ENCODE results near the gene IL1B. TPM values are rescaled to one million over a fixed set of nuclear protein-coding genes. Genes with fewer than 3 reads are reported as not detected.
"Not testable (repeated sequence)": the region's sequence is repeated elsewhere in the genome, so short reads cannot be mapped to it uniquely, and the experiment has no call there.

Gene IL1B
- total RNA-seq, 1 donor from 2014 or later: 0.33 TPM

GRCh38 chr2:112870841-112871835 is 34.6 kb upstream of the IL1B start:
- Mint-ChIP-seq H3K4me3 (no peak overlapping the region), H3K4me1 (peaks cover 6% of the 10 kb centered on the region), H3K9me3 (peaks cover 3% of the 10 kb centered on the region), H3K27me3 (peaks cover 40% of the 10 kb centered on the region), H3K36me3 (ENCODE audit: low read depth) (no peaks in the 10 kb centered on the region), H3K27ac (no peak overlapping the region)
- intact Hi-C loops (cut with micrococcal nuclease): no loop called here
- DNase-seq: peak; percentile 32

- intact Hi-C loops (cut with micrococcal nuclease): loop anchor here (5.0 kb wide), 1 partner anchor 47 kb away; no protein-coding TSS in a partner anchor
- peaks cover 6% of the 10 kb centered on the region for H3K4me1 Mint-ChIP-seq
- H3K36me3 Mint-ChIP-seq (ENCODE audit: low read depth): no peaks in the 10 kb centered on the region
- no peak for DNase-seq
- H3K4me3 Mint-ChIP-seq: no peak overlapping the region
- H3K9me3 Mint-ChIP-seq: peaks cover 13% of the 10 kb centered on the region
- H3K27me3 Mint-ChIP-seq: peaks cover 45% of the 10 kb centered on the region
- H3K27ac Mint-ChIP-seq: no peak overlapping the region
These were observed 32.8 kb upstream of the IL1B start for GRCh38 chr2:112869258-112869842.

- Mint-ChIP-seq H3K27ac (no peak overlapping the region), H3K36me3 (ENCODE audit: low read depth) (no peaks in the 10 kb centered on the region), H3K4me3 (no peak overlapping the region), H3K4me1 (peaks cover 6% of the 10 kb centered on the region), H3K9me3 (peaks cover 13% of the 10 kb centered on the region), H3K27me3 (peaks cover 38% of the 10 kb centered on the region)
- no peak for DNase-seq
- intact Hi-C loops (cut with micrococcal nuclease): loop anchor here (5.0 kb wide), 1 partner anchor 46 kb away; no protein-coding TSS in a partner anchor
These were observed 31.4 kb upstream of the IL1B start for GRCh38 chr2:112867701-112868631.

GRCh38 chr2:112866128-112866835 is 29.7 kb upstream of the IL1B start:
- DNase-seq: no peak
- no peaks in the 10 kb centered on the region for H3K36me3 Mint-ChIP-seq (ENCODE audit: low read depth)
- peaks cover 6% of the 10 kb centered on the region for H3K4me1 Mint-ChIP-seq
- H3K27ac Mint-ChIP-seq: no peak overlapping the region
- peaks cover 19% of the 10 kb centered on the region for H3K9me3 Mint-ChIP-seq
- intact Hi-C loops (cut with micrococcal nuclease): loop anchor here (5.0 kb wide), 1 partner anchor 44 kb away; no protein-coding TSS in a partner anchor
- peaks cover 25% of the 10 kb centered on the region for H3K27me3 Mint-ChIP-seq
- H3K4me3 Mint-ChIP-seq: no peak overlapping the region

GRCh38 chr2:112864072-112864471 is 27.5 kb upstream of the IL1B start:
- Mint-ChIP-seq H3K4me1 (peaks cover 1% of the 10 kb centered on the region), H3K36me3 (ENCODE audit: low read depth) (peaks cover 1% of the 10 kb centered on the region), H3K4me3 (no peak overlapping the region), H3K27ac (no peak overlapping the region), H3K9me3 (peaks cover 21% of the 10 kb centered on the region), H3K27me3 (peaks cover 15% of the 10 kb centered on the region)
- no peak for DNase-seq
- intact Hi-C loops (cut with micrococcal nuclease): no loop called here

DNA sequence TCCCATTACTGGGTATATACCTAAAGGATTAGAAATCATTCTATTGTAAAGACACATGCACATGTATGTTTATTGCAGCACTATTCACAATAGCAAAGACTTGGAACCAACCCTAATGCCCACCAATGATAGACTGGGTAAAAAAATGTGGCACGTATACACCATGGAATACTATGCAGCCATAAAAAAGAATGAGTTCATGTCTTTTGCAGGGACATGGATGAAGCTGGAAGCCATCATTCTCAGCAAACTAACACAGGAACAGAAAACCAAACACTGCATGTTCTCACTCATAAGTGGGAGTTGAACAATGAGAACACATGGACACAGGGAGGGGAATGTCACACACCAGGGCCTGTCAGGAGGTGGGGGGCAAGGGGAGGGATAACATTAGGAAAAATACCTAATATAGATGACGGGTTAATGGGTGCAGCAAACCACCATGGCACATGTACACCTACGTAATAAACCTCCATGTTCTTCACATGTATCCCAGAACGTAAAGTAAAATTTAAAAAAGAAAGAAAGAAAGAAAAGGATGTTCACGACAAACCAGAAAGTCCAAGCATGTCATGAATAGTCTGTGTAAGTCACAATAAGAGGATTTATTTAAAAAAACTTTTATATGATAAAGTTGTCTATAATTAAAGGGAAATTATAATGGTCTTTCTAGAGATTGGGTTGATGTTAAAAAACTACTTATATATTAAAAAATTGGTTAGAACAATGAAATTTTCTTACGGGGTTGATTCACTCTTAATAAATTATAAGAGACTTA is 23.0 kb upstream of the IL1B start:
- H3K4me1 Mint-ChIP-seq: not testable (repeated sequence)

GRCh38 chr2:112850588-112850987 is 14.0 kb upstream of the IL1B start:
- Mint-ChIP-seq H3K4me3 (no peak overlapping the region), H3K27me3 (peaks cover 30% of the 10 kb centered on the region), H3K4me1 (no peaks in the 10 kb centered on the region)

More for the DNA sequence above, 23.0 kb upstream of the IL1B start:
- H3K27ac Mint-ChIP-seq; DNase-seq; H3K4me3 Mint-ChIP-seq; intact Hi-C loops (cut with micrococcal nuclease); H3K36me3 Mint-ChIP-seq (ENCODE audit: low read depth); H3K27me3 Mint-ChIP-seq: not testable (repeated sequence)
- peaks cover 22% of the 10 kb centered on the region for H3K9me3 Mint-ChIP-seq

DNA sequence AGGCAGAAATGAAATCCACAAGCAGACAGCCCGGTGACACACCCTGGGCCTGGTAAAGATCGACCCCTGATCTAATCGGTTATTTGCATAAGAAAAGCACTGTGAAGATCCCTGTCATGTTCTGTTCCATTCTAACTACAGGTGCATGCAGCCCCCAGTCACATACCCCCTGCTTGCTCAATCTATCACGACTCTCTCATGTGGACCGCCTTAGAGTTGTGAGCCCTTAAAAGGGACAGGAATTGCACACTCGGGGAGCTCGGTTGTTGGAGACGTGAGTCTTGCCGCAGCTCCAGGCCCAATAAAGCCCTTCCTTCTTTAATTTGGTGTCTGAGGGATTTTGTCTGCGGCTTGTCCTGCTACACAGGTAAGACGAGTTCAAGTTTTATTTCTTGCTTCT is 13.4 kb upstream of the IL1B start:
- Mint-ChIP-seq H3K27me3 (peaks cover 30% of the 10 kb centered on the region), H3K36me3 (ENCODE audit: low read depth) (no peaks in the 10 kb centered on the region), H3K27ac (no peak overlapping the region), H3K4me3 (no peak overlapping the region), H3K9me3 (no peaks in the 10 kb centered on the region), H3K4me1 (no peaks in the 10 kb centered on the region)
- intact Hi-C loops (cut with micrococcal nuclease): no loop called here
- no peak for DNase-seq

More at GRCh38 chr2:112850588-112850987, 14.0 kb upstream of the IL1B start:
- DNase-seq: no peak
- H3K36me3 Mint-ChIP-seq (ENCODE audit: low read depth): no peaks in the 10 kb centered on the region
- intact Hi-C loops (cut with micrococcal nuclease): no loop called here
- no peak overlapping the region for H3K27ac Mint-ChIP-seq
- no peaks in the 10 kb centered on the region for H3K9me3 Mint-ChIP-seq

DNA sequence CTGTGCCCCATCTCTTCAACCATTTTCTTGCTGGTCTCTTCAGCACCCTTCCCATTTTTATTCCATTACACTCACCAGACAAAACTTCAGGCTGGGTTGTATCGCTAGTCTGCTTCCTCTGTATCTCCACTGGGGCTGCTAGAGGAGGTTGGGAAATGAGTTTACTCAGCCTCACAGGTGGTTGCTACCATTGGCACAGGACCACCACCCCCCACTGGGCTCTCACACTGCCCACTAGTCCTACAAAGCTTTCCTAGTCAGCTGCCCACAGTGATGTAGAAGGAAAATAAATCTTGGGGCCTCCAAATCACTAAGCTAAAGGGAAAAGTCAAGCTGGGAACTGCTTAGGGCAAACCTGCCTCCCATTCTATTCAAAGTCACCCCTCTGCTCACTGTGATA is 12.3 kb upstream of the IL1B start:
- H3K36me3 Mint-ChIP-seq (ENCODE audit: low read depth): no peaks in the 10 kb centered on the region
- H3K4me1 Mint-ChIP-seq: no peaks in the 10 kb centered on the region
- intact Hi-C loops (cut with micrococcal nuclease): no loop called here
- H3K9me3 Mint-ChIP-seq: no peaks in the 10 kb centered on the region
- H3K4me3 Mint-ChIP-seq: no peak overlapping the region
- H3K27me3 Mint-ChIP-seq: peaks cover 31% of the 10 kb centered on the region
- DNase-seq: no peak
- no peak overlapping the region for H3K27ac Mint-ChIP-seq

DNA sequence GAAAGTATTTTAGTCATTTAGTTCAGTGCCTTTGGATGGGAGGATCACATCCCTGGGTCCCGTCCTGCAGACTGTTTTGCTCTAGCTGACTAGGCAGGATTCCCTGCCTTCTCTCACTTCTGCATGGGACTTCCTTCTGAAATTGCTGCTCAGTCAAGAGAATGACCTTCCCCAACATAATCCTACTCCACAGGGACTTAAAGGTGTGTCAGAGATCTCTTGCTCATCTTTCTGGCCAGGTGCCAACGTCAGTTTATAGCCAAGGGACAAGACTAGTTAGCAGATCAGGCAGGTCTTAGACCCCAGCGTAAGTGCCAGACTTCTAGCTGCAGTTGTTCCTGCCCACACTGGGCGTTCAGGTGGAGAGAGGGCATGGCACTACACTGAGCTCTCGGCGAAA is 9.5 kb upstream of the IL1B start:
- no peaks in the 10 kb centered on the region for H3K4me1 Mint-ChIP-seq
- no peak overlapping the region for H3K4me3 Mint-ChIP-seq
- intact Hi-C loops (cut with micrococcal nuclease): no loop called here
- H3K27me3 Mint-ChIP-seq: peaks cover 44% of the 10 kb centered on the region
- no peak for DNase-seq
- no peaks in the 10 kb centered on the region for H3K9me3 Mint-ChIP-seq
- no peaks in the 10 kb centered on the region for H3K36me3 Mint-ChIP-seq (ENCODE audit: low read depth)
- no peak overlapping the region for H3K27ac Mint-ChIP-seq

- Mint-ChIP-seq H3K36me3 (ENCODE audit: low read depth) (no peaks in the 10 kb centered on the region), H3K4me3 (no peak overlapping the region), H3K4me1 (peaks cover under 1% of the 10 kb centered on the region), H3K27me3 (peaks cover 54% of the 10 kb centered on the region), H3K27ac (no peak overlapping the region), H3K9me3 (no peaks in the 10 kb centered on the region)
- intact Hi-C loops (cut with micrococcal nuclease): no loop called here
- no peak for DNase-seq
These were observed 7.3 kb upstream of the IL1B start for GRCh38 chr2:112843836-112844235.

DNA sequence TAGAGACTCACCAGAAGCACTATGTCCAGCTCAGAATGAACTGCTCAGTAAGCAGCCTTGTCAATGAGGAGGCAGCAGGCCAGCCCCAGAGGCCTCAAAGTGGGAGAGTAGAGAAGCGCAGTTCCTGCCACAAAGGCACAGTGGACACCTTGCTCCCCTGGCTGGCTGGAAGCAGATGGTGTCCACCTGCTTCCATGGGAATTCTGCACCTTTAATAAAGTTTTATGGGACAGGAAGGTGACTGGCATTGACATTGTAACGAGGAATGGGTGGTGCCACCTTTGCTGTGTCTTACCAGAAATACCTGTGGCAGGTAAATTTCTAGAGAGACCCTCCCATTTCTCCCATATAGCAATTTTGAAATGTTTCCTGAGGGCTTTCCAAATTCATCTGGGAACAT is 6.7 kb upstream of the IL1B start:
- Mint-ChIP-seq H3K27ac (no peak overlapping the region), H3K4me1 (peaks cover 4% of the 10 kb centered on the region), H3K36me3 (ENCODE audit: low read depth) (no peaks in the 10 kb centered on the region), H3K4me3 (no peak overlapping the region), H3K27me3 (peaks cover 54% of the 10 kb centered on the region), H3K9me3 (no peaks in the 10 kb centered on the region)
- intact Hi-C loops (cut with micrococcal nuclease): no loop called here
- no peak for DNase-seq
